Mammary epithelial cell (primary cell): ENCODE results near the gene STAT5B.

Experiments
- CTCF ChIP-seq, 2 donors: IDR thresholded peaks in 1 of 2; conservative IDR thresholded peaks in 1 of 2; 2 replicates each; pipeline ENCODE4 v1.5.1; 2011 to 2012; ENCODE audit warnings: inconsistent platforms in 2 of 2, low read length in 2 of 2, mild to moderate bottlenecking in 2 of 2, control low read depth in 1 of 2, low read depth in 1 of 2; ENCODE audit not compliant: insufficient read depth in 1 of 2; ENCODE audit errors: extremely low read depth in 1 of 2
- EZH2 ChIP-seq: IDR thresholded peaks from 2 replicates; pipeline ENCODE4 v1.6.1; 2012; ENCODE audit warnings: low read length, inconsistent platforms, borderline replicate concordance

DNA sequence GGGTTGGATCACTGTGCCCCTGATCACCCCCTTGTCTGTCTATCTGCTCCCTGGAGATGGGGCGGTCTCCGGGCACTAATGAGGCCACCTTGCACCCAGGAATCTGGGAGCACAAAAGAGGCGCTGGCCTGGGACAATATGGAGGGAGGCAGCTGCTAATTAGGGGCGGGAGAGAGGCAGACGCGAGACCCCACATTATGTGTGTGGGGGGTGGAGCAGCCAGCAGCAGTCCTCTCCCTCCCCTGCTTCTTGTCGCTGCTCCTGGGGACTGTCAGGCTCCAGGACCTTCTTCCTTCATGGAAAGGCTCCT lies 90.6 kb downstream of the STAT5B start:
- TF ChIP-seq CTCF (conservative IDR thresholded peaks at IDR 0.05 in 1 of 2, IDR thresholded peaks at IDR 0.05 in 1 of 2; ENCODE audit: extremely low read depth in 1 of 2, insufficient read depth in 1 of 2, low read depth in 1 of 2, low read length in 2 of 2) = no peak
- no peak for TF ChIP-seq EZH2
